ENCODE measurements around the gene EXD3. TPM values are rescaled to one million over a fixed set of nuclear protein-coding genes. Genes with fewer than 3 reads are reported as not detected.

EXD3 gene
- total and polyA plus RNA-seq, 9 of the 15 experiments (the other 6 are each of a cell fraction or from before 2014, with no cell fraction given): 0.29 to 12.5 (median 3.9) TPM

DNA sequence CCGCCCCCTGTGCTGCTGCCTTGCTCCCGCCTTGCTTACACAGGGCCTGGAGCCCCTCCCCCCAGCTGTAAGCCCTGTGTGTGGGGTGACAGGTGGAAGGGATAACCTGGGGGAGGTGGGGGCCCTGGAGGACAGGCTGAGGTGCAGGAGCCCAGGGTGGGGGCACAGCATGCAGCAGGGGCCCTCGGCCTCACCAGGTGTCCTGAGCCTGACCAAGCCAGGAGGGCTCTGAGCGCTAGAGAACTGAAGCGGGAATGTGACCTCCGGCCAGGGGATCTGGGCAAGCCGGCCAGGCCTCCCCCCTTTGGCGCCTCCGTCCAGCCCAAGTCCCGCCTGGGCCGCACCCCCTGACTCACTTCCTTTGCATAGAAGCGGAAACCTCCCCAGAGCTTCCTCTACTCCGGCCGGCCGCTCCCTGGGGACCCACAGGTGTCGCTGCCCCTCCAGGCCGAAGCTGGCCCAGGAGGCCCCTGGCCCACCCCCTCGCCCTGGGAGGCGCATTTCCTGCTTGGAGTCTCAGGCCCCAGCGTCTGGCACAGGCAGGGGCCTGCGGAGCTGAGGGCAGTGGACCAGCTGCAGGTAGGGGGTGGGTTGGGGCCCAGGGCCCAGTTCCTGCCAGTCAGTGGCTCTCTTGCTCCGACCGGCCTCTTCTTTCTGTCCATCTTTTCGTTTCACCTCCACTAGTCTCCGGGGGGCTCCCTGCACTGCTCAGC, 145.5 kb downstream of the EXD3 start, which contains the start of gene TOR4A (continued):
- TF ChIP-seq, protein P1, sequence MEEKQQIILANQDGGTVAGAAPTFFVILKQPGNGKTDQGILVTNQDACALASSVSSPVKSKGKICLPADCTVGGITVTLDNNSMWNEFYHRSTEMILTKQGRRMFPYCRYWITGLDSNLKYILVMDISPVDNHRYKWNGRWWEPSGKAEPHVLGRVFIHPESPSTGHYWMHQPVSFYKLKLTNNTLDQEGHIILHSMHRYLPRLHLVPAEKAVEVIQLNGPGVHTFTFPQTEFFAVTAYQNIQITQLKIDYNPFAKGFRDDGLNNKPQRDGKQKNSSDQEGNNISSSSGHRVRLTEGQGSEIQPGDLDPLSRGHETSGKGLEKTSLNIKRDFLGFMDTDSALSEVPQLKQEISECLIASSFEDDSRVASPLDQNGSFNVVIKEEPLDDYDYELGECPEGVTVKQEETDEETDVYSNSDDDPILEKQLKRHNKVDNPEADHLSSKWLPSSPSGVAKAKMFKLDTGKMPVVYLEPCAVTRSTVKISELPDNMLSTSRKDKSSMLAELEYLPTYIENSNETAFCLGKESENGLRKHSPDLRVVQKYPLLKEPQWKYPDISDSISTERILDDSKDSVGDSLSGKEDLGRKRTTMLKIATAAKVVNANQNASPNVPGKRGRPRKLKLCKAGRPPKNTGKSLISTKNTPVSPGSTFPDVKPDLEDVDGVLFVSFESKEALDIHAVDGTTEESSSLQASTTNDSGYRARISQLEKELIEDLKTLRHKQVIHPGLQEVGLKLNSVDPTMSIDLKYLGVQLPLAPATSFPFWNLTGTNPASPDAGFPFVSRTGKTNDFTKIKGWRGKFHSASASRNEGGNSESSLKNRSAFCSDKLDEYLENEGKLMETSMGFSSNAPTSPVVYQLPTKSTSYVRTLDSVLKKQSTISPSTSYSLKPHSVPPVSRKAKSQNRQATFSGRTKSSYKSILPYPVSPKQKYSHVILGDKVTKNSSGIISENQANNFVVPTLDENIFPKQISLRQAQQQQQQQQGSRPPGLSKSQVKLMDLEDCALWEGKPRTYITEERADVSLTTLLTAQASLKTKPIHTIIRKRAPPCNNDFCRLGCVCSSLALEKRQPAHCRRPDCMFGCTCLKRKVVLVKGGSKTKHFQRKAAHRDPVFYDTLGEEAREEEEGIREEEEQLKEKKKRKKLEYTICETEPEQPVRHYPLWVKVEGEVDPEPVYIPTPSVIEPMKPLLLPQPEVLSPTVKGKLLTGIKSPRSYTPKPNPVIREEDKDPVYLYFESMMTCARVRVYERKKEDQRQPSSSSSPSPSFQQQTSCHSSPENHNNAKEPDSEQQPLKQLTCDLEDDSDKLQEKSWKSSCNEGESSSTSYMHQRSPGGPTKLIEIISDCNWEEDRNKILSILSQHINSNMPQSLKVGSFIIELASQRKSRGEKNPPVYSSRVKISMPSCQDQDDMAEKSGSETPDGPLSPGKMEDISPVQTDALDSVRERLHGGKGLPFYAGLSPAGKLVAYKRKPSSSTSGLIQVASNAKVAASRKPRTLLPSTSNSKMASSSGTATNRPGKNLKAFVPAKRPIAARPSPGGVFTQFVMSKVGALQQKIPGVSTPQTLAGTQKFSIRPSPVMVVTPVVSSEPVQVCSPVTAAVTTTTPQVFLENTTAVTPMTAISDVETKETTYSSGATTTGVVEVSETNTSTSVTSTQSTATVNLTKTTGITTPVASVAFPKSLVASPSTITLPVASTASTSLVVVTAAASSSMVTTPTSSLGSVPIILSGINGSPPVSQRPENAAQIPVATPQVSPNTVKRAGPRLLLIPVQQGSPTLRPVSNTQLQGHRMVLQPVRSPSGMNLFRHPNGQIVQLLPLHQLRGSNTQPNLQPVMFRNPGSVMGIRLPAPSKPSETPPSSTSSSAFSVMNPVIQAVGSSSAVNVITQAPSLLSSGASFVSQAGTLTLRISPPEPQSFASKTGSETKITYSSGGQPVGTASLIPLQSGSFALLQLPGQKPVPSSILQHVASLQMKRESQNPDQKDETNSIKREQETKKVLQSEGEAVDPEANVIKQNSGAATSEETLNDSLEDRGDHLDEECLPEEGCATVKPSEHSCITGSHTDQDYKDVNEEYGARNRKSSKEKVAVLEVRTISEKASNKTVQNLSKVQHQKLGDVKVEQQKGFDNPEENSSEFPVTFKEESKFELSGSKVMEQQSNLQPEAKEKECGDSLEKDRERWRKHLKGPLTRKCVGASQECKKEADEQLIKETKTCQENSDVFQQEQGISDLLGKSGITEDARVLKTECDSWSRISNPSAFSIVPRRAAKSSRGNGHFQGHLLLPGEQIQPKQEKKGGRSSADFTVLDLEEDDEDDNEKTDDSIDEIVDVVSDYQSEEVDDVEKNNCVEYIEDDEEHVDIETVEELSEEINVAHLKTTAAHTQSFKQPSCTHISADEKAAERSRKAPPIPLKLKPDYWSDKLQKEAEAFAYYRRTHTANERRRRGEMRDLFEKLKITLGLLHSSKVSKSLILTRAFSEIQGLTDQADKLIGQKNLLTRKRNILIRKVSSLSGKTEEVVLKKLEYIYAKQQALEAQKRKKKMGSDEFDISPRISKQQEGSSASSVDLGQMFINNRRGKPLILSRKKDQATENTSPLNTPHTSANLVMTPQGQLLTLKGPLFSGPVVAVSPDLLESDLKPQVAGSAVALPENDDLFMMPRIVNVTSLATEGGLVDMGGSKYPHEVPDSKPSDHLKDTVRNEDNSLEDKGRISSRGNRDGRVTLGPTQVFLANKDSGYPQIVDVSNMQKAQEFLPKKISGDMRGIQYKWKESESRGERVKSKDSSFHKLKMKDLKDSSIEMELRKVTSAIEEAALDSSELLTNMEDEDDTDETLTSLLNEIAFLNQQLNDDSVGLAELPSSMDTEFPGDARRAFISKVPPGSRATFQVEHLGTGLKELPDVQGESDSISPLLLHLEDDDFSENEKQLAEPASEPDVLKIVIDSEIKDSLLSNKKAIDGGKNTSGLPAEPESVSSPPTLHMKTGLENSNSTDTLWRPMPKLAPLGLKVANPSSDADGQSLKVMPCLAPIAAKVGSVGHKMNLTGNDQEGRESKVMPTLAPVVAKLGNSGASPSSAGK (IDR thresholded peaks at IDR 0.05): no peak; the same call in 1 of the 2 replicates
- TF ChIP-seq POLR2G (IDR thresholded peaks at IDR 0.05; ENCODE audit: low read depth, low read length) (peak; percentile 94), SNIP1 (IDR thresholded peaks at IDR 0.05; ENCODE audit: low read depth) (no peak), ZBTB12 (CRISPR knock-in tag; IDR thresholded peaks at IDR 0.05) (no peak), ZNF561 (CRISPR knock-in tag; conservative IDR thresholded peaks at IDR 0.05) (no peak), SAFB2 (IDR thresholded peaks at IDR 0.05; ENCODE audit: borderline replicate concordance, low read depth, low read length, severe bottlenecking) (no peak), ZBTB49 (CRISPR knock-in tag; IDR thresholded peaks at IDR 0.05; ENCODE audit: borderline replicate concordance) (no peak), ZNF384 (IDR thresholded peaks at IDR 0.05; ENCODE audit: low read depth, low read length) (no peak), ZFPM2 (CRISPR knock-in tag; IDR thresholded peaks at IDR 0.05) (no peak), ZNF41 (CRISPR knock-in tag; conservative IDR thresholded peaks at IDR 0.05) (no peak), GABPB2 (CRISPR knock-in tag; conservative IDR thresholded peaks at IDR 0.05) (no peak), BCL6 (CRISPR knock-in tag; IDR thresholded peaks at IDR 0.05) (no peak)
